ENCODE data around the gene FBXO41.
A peak's percentile ranks its signal among the peaks of the same experiment; 100 is the strongest.

The FBXO41 gene

GRCh38 chr2:73244580-73244979 lies 39.7 kb downstream of the FBXO41 start:
- no peak overlapping the region for H3K4me3 ChIP-seq (replicated peaks; ENCODE audit: low read depth, low read length)
- DNase-seq (ENCODE audit: extremely low read depth, low read depth): no peak
- no peak for TF ChIP-seq CTCF (IDR thresholded peaks at IDR 0.05; ENCODE audit: low read depth, low read length, missing control alignments)

GRCh38 chr2:73243884-73244570 lies 40.3 kb downstream of the FBXO41 start:
- DNase-seq (ENCODE audit: extremely low read depth, low read depth): peak; percentile 44
- TF ChIP-seq CTCF (IDR thresholded peaks at IDR 0.05; ENCODE audit: low read depth, low read length, missing control alignments): no peak
- no peak overlapping the region for H3K4me3 ChIP-seq (replicated peaks; ENCODE audit: low read depth, low read length)

- no peak for TF ChIP-seq CTCF (IDR thresholded peaks at IDR 0.05; ENCODE audit: low read depth, low read length, missing control alignments)
- H3K4me3 ChIP-seq (replicated peaks; ENCODE audit: low read depth, low read length): no peak overlapping the region
- no peak for DNase-seq (ENCODE audit: extremely low read depth, low read depth)
Observed at GRCh38 chr2:73239776-73240175, 44.5 kb downstream of the FBXO41 start.

GRCh38 chr2:73238976-73239375 lies 45.3 kb downstream of the FBXO41 start:
- no peak overlapping the region for H3K4me3 ChIP-seq (replicated peaks; ENCODE audit: low read depth, low read length)
- no peak for TF ChIP-seq CTCF (IDR thresholded peaks at IDR 0.05; ENCODE audit: low read depth, low read length, missing control alignments)
- no peak for DNase-seq (ENCODE audit: extremely low read depth, low read depth)

- DNase-seq (ENCODE audit: extremely low read depth, low read depth): no peak
- no peak for TF ChIP-seq CTCF (IDR thresholded peaks at IDR 0.05; ENCODE audit: low read depth, low read length, missing control alignments)
- no peak overlapping the region for H3K4me3 ChIP-seq (replicated peaks; ENCODE audit: low read depth, low read length)
Observed at GRCh38 chr2:73238149-73238548, 46.1 kb downstream of the FBXO41 start.

- peak overlapping the region; percentile 98; the same call in 1 of the 2 replicates for H3K4me3 ChIP-seq (replicated peaks; ENCODE audit: low read depth, low read length)
- no peak for TF ChIP-seq CTCF (IDR thresholded peaks at IDR 0.05; ENCODE audit: low read depth, low read length, missing control alignments)
- no peak for DNase-seq (ENCODE audit: extremely low read depth, low read depth)
Observed at GRCh38 chr2:73237168-73237567, 47.1 kb downstream of the FBXO41 start.

Measured in HFF-Myc (cell line).